GM18858 (cell line): Measurements from ENCODE around the gene DLST.

Experiments used
- ATAC-seq: cut with Tn5 transposase; IDR thresholded peaks from one replicate; pipeline ENCODE4 v1.9.1; 2021; ENCODE audit not compliant: unreplicated experiment

Gene DLST

DNA sequence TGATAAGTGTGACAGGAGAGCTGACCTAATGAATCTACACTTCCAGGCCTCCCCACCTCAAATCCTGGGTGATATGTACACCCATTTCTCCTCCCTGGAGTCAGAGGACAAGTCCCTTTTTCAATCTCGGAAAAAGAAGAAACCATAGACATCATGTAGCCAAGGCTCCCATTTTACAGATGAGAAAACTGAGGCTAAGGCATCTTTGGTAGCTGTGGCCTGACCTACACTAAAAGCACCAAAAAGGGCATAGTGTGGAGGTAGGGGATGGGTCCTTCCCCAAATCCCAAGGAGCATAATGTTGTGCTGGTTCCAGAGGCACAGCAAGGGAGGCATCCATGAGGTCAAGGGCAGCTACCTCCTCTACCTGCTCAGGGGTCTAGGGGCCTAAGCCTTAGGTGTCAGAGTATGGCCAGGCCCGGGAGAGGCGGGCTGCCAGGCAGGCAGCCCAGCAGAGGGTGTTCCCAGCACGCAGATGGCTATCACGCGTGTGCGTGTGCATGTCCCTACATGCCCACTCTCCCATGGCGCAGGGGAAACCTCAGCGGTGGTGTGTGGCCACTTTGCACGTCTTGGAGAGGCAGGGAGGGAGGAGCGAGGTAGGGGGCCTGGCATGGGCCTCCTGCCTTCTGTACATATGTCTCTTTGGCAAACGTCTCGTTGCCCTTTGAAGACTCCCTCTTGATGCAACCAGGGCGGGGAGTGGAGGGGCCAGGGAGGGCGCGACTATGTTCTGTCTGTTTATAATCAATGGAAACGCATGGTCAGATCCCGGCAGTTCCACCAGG lies 71.2 kb downstream of the DLST start:
- ATAC-seq, result no peak
